Femur (tissue), 1 donor: ENCODE measurements around the gene RPS16.
"Not testable (repeated sequence)": the region's sequence is repeated elsewhere in the genome, so short reads cannot be mapped to it uniquely, and the experiment has no call there.

ENCODE experiments used
- DNase-seq: peaks from one replicate; pipeline ENCODE4 v3.0.0-alpha.2; 2017

Gene RPS16

GRCh38 chr19:39435499-39436349, at the start of gene RPS16:
TSS of gene RPS16 (minus strand) at chr19:39435949. CDS start at chr19:39435895, 54 bp downstream.
- peak; percentile 99 for DNase-seq

GRCh38 chr19:39483141-39483540, 47.4 kb upstream of the RPS16 start:
- DNase-seq, result no peak

GRCh38 chr19:39481676-39482075, 45.9 kb upstream of the RPS16 start:
- no peak for DNase-seq

- no peak for DNase-seq
These were observed 45.4 kb upstream of the RPS16 start for GRCh38 chr19:39481229-39481545.

GRCh38 chr19:39480337-39481228, 44.8 kb upstream of the RPS16 start, which contains the start of gene TIMM50:
TSS of gene TIMM50 (plus strand) at chr19:39480838. CDS start at chr19:39480854, 16 bp downstream.
- DNase-seq, result peak; percentile 97

- no peak for DNase-seq
These were observed 44.2 kb upstream of the RPS16 start for GRCh38 chr19:39479916-39480315.

- DNase-seq, result not testable (repeated sequence)
These were observed 43.6 kb upstream of the RPS16 start for GRCh38 chr19:39479319-39479801.

- no peak for DNase-seq
These were observed 40.0 kb upstream of the RPS16 start for GRCh38 chr19:39475748-39476147.

GRCh38 chr19:39474139-39474620, 38.4 kb upstream of the RPS16 start:
- peak; percentile 64 for DNase-seq

- no peak for DNase-seq
These were observed 37.8 kb upstream of the RPS16 start for GRCh38 chr19:39473443-39473960.

- DNase-seq, result no peak
These were observed 37.1 kb upstream of the RPS16 start for GRCh38 chr19:39472746-39473442.

GRCh38 chr19:39471756-39472536, 36.2 kb upstream of the RPS16 start:
- no peak for DNase-seq

GRCh38 chr19:39470724-39471339, 35.1 kb upstream of the RPS16 start:
- DNase-seq, result no peak

- no peak for DNase-seq
These were observed 33.8 kb upstream of the RPS16 start for GRCh38 chr19:39469567-39469966.

- no peak for DNase-seq
These were observed 33.3 kb upstream of the RPS16 start for GRCh38 chr19:39469036-39469435.

- no peak for DNase-seq
These were observed 32.2 kb upstream of the RPS16 start for GRCh38 chr19:39467941-39468340.

- no peak for DNase-seq
These were observed 30.4 kb upstream of the RPS16 start for GRCh38 chr19:39465956-39466747.

- no peak for DNase-seq
These were observed 27.7 kb upstream of the RPS16 start for GRCh38 chr19:39463403-39463802.

GRCh38 chr19:39451257-39451656, 15.5 kb upstream of the RPS16 start:
- DNase-seq, result not testable (repeated sequence)

GRCh38 chr19:39449116-39449797, 13.5 kb upstream of the RPS16 start:
- no peak for DNase-seq
